ENCODE results near the gene OGDH.

OGDH gene

GRCh38 chr7:44625526-44626471 is 19.4 kb downstream of the OGDH start:
- no peak overlapping the region for H3K4me3 ChIP-seq (ENCODE audit: control insufficient read depth, low read depth, low read length)
- no peak for TF ChIP-seq CTCF (IDR thresholded peaks at IDR 0.05; ENCODE audit: control insufficient read depth, insufficient read depth, low read depth, low read length, missing control alignments)
- DNase-seq (ENCODE audit: low read depth): no peak

- no peak overlapping the region for H3K4me3 ChIP-seq (ENCODE audit: control insufficient read depth, low read depth, low read length)
- DNase-seq (ENCODE audit: low read depth): no peak
- no peak for TF ChIP-seq CTCF (IDR thresholded peaks at IDR 0.05; ENCODE audit: control insufficient read depth, insufficient read depth, low read depth, low read length, missing control alignments)
Measured at GRCh38 chr7:44626620-44627019, 20.2 kb downstream of the OGDH start.

- no peak overlapping the region for H3K4me3 ChIP-seq (ENCODE audit: control insufficient read depth, low read depth, low read length)
- TF ChIP-seq CTCF (IDR thresholded peaks at IDR 0.05; ENCODE audit: control insufficient read depth, insufficient read depth, low read depth, low read length, missing control alignments): no peak
- no peak for DNase-seq (ENCODE audit: low read depth)
Measured at GRCh38 chr7:44629829-44630522, 23.5 kb downstream of the OGDH start.

DNA sequence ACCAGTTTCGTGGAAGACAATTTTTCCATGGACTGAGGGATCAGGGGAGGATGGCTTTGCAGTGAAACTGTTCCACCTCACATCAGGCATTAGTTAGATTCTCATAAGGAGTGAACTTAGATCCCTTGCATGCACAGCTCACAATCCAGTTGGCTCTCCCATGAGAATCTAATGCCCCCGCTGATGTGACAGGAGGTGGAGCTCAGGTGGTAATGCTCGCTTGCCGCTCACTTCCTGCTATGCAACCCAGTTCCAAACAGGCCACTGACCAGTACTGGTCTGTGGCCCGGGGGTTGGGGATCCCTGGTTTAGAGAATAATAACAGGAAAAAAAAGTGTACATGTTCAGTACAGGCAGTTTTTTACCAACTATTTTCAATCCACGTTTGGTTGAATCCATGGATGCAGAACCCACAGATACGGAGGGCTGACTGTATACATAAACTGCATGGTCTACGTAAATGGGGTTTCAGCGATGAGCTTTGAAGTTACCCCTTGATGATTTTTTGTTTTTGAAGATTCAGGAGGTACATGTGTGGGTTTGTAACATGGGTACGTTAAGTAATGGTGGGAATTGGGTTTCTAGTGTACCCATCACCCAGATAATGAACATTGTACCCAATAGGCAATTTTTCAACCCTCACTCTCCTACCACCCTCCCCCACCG is 24.5 kb downstream of the OGDH start:
- no peak for TF ChIP-seq CTCF (IDR thresholded peaks at IDR 0.05; ENCODE audit: control insufficient read depth, insufficient read depth, low read depth, low read length, missing control alignments)
- H3K4me3 ChIP-seq (ENCODE audit: control insufficient read depth, low read depth, low read length): no peak overlapping the region
- no peak for DNase-seq (ENCODE audit: low read depth)

DNA sequence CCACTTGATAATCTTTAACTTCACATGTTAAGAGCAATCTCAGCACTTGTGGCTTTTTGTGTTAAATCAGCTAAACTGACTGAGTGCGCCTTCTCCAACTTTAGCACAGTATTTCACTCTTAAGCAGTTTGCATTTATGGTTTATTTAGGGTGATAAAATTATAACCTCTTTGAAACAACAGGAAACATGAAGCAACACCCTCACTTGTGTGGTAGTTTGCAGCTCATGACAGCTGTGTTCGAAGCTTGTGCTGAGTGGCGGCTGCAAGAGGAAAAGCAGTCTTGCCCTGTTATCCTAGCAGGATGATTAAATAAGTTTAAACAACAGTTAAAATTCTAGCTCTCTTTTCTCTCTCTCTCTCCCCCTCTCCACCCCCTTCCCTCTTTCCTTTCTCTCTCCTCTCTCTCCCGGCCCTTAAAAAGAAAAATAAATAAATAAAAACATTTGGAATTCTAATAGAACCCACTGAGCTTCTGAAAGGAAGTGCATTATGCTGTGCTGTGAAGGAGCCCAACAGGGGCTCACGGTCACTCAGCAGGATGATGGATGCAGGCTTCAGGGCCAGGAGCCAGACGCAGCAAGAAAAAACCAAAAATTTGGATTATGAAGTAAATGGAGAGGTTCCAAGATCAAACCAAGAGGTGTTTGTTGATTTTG is 25.2 kb downstream of the OGDH start:
- no peak for TF ChIP-seq CTCF (IDR thresholded peaks at IDR 0.05; ENCODE audit: control insufficient read depth, insufficient read depth, low read depth, low read length, missing control alignments)
- H3K4me3 ChIP-seq (ENCODE audit: control insufficient read depth, low read depth, low read length): no peak overlapping the region
- DNase-seq (ENCODE audit: low read depth): no peak

DNA sequence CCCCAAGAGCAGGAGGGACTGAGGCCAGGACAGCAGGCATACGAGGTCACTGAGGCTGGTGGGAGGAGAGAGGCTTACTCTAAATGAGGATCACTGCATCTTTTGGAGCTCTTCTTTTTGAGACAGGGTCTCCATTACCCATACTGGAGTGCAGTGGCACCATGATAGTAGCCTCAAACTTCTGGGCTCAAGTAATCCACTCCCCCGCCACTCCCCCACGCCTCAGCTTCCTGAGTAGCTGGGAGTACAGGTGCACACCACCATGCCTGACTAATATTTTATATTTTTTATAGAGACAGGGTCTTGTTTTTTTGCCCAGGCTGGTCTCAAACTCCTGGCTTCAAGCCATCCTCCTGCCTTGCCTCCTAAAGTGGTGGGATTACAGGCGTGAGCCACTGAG is 25.8 kb downstream of the OGDH start:
- no peak for DNase-seq (ENCODE audit: low read depth)
- no peak for TF ChIP-seq CTCF (IDR thresholded peaks at IDR 0.05; ENCODE audit: control insufficient read depth, insufficient read depth, low read depth, low read length, missing control alignments)
- H3K4me3 ChIP-seq (ENCODE audit: control insufficient read depth, low read depth, low read length): no peak overlapping the region

Measured in AG09309 (cell line).